NCI-H2196 treated with DMSO at 0.1 percent for 48 hours (cell line): ENCODE measurements around the gene EMX1.

Experiments used
- DNase-seq: peaks from one replicate; lab custom pipeline; 2025; ENCODE audit not compliant: unreplicated experiment; lab: John Stamatoyannopoulos, UW

The EMX1 gene

DNA sequence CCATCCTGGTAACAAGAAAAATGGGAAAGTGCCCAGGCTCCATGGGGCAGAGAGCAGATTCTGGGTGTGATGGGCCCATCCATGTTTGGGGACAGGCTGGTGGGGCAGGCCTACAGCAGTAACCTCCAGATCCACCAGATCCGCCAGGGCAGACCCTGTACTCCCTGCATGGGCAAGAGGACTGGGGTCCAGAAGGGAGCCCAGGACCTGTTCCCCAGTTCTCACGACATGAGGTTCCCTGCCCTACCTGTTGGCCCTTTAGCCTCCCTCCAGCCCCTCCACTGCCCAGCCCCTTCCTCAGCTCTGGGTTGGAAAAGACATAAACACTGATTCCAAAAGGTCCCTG, 38.7 kb downstream of the EMX1 start:
- DNase-seq = no peak

- DNase-seq = no peak
These were observed 39.6 kb downstream of the EMX1 start for GRCh38 chr2:72956936-72957335.

GRCh38 chr2:72958542-72959385, 41.4 kb downstream of the EMX1 start:
- DNase-seq = no peak

- DNase-seq = no peak
These were observed 42.2 kb downstream of the EMX1 start for GRCh38 chr2:72959554-72959953.

DNA sequence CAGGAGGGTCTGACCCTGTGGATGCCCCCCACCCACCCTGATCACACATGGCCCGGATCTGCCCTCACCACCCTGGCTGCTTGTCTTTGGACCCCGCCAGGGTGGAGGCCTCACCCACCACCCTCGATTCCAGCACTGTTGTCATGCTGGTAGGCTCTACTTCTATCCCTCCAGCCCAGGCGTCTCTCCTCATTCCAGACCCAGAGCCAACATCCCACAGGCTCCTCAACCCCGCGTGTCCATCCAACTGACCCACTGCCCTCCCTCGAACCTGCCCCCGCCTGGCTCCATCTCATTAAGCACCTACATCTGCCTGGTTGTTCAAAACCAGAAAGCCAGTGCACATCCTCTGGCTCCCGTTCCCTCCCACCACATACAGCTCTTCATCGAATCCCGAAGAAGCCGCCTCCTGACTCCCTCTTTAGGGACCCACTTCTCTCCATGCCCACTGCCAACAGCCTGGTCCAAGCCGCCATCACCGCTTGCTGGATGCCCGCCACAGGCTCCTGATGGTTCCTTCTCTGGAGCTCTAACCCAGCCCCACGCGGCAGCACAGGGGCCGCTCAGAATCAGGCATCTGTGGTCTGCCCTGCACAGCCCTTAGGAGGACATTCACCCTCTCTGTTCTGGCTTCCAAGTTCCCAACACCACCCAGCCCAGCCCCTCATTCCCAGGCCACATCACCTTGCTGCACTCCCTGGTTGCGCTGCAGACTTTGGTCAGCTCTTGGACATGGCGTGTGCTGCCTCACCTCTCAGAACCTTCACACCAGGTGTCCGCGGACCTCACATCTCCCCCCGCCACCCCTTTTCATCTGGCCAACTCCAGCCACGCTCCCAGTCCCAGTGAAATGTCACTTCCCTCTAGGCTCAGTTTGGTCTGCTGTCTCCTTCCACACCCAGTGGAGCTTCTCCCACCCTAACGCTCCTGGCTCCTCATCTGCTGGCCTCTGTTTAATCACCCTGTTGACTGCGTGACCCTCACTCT, 43.0 kb downstream of the EMX1 start:
- DNase-seq = no peak

DNA sequence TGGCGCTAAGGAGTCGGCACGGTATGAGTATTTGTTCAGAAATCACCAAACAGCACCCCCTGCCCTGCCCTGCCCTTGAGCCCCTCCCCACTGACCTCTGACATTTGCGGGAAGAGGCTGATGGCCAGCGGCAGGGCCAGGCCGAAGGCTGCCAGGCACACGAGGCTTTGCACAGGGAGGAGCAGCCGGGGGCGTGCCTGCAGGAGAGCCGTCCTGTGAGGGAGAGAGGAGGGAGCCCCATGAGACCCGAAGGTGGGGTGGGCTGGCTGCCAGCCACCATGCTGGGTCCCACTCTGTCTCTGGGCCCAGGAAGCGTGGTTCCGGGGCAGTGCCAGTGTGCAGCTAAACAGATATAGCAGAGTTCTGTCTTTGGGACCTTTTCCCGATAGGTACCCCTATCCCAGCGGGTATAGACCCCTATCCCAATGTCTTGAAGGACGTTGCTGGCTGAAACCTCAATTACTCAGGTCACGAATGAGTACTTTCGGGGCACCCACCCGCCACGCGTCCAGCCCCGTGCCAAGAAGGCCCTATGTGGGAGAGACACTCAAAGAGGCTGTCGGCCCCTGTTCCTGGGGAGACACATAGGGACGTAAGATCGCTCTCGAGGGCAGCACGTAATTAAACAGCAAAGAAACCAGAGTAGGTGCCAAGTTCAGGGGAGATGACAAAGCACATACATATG, 43.9 kb downstream of the EMX1 start:
- no peak for DNase-seq

DNA sequence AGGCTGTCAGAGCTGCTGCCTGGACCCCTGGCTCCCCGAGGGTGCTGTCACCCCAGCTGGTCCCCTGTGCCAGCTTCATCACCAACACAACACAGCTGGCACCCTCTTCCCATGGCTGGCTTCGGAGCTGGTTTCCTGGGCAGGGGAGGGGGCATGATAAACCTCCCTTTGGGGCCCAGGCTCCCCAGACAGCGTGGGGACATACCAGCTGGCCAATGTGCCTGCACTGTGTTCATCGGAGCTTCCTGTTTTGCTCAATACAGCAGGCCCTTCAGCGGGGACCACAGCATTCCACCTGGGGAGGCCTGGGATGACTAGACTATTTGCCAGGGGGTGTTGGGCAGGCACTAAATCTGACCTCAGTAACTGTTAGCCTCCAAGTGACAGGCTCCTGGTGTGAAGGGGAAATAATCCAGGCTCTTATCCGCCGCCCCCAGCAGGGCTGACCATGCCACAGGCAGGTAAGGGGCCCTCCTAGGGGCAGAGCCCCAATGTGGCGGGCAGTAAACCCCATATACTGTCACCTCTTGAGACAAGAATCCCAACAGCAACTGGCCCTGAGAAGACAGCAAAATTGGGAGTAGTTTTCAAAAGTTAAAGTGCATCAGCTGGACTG, 44.6 kb downstream of the EMX1 start:
- DNase-seq = no peak

DNA sequence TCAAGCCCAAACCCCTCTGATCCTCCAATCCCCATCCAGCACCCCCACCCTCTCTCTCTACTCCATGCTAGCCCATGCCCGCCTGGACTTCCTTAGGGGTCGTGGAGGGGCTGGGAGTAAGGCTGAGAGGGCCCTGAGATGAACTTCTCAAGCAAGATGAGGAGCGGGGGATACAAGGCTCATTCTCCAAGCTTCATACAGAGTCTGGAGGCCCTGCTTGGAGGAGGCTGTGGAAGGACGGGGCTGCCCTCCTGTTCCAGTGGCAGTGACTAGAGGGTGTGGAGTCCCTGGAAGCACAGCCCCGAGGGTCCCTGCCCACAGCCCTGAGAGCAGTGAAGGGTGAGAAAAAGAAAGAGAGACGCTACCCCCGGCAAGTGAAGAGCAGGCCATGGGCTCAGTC, 45.6 kb downstream of the EMX1 start:
- DNase-seq = no peak

DNA sequence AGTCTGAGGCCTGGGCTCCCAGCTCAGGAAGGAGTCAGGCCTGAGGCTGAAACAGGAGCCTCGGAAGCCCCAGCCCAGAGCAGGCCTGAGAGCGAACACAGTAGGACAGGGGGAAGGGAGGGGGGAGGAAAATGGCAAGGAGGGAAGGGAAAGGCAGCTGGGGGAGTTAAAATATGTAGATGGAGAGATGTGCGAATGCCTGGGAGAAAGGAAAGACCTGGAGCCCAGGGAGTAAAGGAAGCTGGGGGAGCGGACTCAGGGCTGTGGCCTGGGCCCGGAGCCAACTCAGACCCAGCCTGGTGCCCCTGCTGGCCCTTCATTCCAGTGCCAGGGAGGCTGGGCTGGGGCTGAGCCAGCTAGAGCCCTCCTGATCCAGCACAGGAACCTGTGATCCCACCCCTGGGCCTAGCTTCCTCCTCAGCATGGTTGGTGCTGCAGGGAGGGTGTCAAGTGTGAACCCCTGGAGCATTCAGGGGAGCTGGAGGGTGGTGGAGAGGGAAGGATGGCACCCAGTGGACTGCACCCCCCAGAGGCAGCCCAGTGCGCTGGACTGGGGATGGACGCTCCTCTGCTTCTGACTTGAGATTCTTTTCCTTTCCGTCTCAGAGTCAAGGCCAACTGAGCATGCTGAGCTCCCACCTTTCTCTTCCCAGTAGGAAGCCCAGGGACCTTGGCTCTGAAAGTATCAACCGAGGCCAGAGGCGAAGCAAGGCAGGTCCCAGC, 46.3 kb downstream of the EMX1 start:
- no peak for DNase-seq

DNA sequence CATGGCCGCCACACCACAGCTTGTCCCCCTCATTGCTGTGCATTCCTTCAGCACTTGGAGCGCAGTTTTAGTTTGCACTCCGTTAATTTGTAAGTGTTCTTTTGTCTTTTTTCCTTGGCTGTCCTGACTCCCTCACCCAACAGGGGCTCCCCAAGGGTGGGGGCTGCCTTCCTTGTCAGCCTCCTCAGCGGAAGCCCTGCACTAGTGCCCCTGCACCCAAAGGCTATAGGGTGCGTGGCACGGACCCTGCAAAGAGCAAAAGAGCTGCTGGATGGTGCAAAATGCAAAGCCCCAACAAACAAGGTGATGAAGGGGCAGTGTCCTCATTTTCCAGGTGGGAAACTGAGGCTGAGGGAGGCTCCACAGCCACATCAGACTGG, 46.8 kb downstream of the EMX1 start:
- no peak for DNase-seq

DNA sequence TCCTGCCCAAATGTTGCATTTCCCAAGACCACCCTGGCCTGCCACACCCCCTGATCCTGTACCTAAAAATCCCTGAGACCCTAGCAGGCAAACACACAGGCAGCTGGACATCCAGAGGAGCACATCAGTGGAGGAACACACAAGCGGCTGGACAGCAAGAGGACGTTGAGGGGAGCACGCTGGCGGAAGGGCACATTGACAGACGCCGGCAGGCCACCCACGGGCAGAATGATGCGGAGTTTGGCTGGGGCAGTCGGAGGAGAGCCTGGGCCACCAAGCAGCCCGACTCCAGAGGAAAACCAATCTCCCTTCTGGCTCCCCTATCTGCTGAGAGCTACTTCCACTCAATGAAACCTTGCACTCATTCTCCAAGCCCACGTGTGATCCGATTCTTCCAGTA, 47.7 kb downstream of the EMX1 start:
- DNase-seq = no peak

GRCh38 chr2:72965770-72966450, 48.6 kb downstream of the EMX1 start:
- no peak for DNase-seq

- no peak for DNase-seq
These were observed 51.0 kb downstream of the EMX1 start for GRCh38 chr2:72968286-72968685.

- no peak for DNase-seq
These were observed 52.4 kb downstream of the EMX1 start for GRCh38 chr2:72969706-72970105.

GRCh38 chr2:72971036-72971435, 53.7 kb downstream of the EMX1 start:
- no peak for DNase-seq

GRCh38 chr2:72972352-72973136, 55.2 kb downstream of the EMX1 start:
- DNase-seq = no peak

GRCh38 chr2:72973137-72973535, 55.8 kb downstream of the EMX1 start:
- DNase-seq = no peak

- peak; percentile 23 for DNase-seq
These were observed 56.5 kb downstream of the EMX1 start for GRCh38 chr2:72973566-72974435.
